SIG-M5 (cell line): ENCODE measurements around the gene SCGB1D2.
"Not testable (repeated sequence)": the region's sequence is repeated elsewhere in the genome, so short reads cannot be mapped to it uniquely, and the experiment has no call there.

Experiments used
- DNase-seq: peaks from one replicate; lab custom pipeline; 2025; lab: John Stamatoyannopoulos, UW

Gene SCGB1D2, protein sequence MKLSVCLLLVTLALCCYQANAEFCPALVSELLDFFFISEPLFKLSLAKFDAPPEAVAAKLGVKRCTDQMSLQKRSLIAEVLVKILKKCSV

DNA sequence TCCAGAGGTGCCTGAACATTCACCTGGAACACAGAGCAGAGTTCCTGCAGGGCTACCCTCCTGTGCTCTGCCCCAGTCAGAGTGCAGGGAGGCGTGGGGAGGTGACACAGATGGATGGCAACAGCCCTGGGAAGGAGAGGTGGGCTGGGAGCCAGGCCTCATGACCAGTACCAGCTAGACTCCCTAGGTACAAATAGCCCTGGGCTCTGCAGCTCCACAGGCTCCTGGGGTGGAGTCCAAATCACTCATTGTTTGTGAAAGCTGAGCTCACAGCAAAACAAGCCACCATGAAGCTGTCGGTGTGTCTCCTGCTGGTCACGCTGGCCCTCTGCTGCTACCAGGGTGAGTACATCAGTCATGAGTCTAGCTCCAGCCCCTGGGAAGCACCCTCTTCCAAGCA lies at the start of gene SCGB1D2:
Gene SCGB1D2 (plus strand): TSS at position 219 of the 400 bp plus-strand sequence. CDS start 69 bp downstream, at position 288.
- DNase-seq = no peak

DNA sequence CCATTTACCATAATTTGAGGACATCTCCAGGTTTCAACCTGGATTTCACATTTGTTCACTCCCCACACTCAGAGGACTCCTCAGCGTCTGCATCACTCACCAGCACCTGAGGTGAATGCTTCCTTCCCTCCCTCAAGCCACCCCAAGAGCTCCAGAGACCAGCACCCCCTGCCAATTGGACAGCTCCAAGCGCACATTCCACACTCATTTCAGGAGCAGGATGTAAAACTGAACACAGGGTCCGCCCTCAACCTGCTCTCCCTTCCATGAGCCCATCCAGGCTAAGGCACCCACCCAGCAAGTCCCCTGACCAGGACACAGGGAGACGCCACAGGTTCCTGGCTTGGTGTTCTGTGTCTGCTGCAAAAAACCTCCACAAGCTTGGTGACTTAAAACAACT lies 48.1 kb upstream of the SCGB1D2 start:
- no peak for DNase-seq

GRCh38 chr11:62195010-62195409 lies 47.0 kb upstream of the SCGB1D2 start:
- DNase-seq = not testable (repeated sequence)

DNA sequence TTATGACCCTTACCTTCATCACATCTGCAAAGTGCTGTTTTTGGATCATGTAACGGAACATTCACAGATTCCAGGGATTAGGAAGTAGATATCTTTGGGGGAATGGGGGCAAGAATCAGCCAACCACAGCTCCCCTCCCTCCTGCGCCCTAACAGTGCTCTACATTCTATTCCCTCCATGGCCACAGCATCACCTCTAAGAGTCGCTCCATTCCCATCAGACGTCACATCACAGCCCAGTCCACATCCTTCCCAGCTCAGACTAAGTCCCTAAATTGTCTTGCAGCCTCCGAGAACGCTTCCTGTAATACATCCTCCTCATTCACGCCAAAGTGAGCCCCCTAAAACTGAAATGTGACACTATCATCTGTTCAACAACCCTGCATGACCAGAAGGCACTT lies 46.1 kb upstream of the SCGB1D2 start:
- DNase-seq = no peak

DNA sequence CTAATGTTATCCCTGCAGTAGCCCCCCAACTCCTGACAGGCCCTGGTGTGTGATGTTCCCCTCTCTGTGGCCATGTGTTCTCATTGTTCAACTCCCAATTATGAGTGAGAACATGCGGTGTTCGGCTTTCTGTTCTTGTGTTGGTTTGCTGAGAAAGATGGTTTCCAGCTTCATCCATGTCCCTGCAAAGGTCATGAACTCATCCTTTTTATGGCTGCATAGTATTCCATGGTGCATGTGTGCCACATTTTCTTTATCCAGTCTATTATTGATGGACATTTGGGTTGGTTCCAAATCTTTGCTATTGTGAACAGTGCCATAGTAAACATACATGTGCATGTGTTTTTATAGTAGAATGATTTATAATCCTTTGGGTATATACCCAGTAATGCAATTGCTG lies 44.6 kb upstream of the SCGB1D2 start:
- not testable (repeated sequence) for DNase-seq

- DNase-seq = no peak
These were observed 40.7 kb upstream of the SCGB1D2 start for GRCh38 chr11:62201376-62201775.

- no peak for DNase-seq
These were observed 39.1 kb upstream of the SCGB1D2 start for GRCh38 chr11:62202910-62203309.

- DNase-seq = no peak
These were observed 37.6 kb upstream of the SCGB1D2 start for GRCh38 chr11:62204430-62204829.

- no peak for DNase-seq
These were observed 36.6 kb upstream of the SCGB1D2 start for GRCh38 chr11:62205441-62205840.

DNA sequence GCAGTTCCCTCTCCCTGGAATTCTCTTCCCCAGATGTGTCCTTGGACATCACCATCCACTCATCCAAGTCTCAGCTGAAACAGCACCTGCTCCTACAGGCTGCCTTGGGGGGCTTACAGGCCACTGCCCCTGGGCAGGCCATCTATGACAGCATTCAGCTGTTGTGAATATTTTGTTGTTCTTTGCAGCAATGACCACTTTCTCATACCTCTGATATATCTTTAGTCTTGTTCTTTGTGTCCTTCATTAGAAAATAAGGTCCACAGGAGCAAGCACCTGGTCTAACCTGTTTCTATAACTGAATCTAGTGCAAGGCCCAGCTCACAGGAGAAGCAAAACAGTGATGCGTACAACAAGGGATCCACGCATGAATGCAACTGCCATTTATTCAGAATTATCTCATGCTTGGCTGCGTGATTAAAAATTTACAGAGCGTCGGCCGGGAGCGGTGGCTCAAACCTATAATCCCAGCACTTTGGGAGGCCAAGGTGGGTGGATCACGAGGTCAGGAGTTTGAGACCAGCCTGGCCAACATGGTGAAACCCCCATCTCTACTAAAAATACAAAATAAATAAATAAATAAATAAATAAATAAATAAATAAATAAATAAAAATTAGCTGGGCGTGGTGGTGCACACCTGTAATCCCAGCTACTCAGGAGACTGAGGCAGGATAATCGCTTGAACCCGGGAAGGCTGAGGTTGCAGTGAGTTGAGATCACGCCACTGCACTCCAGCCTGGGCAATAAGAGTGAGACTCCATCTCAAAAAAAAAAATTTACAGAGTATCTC lies 35.6 kb upstream of the SCGB1D2 start:
- not testable (repeated sequence) for DNase-seq

GRCh38 chr11:62208785-62209144 lies 33.3 kb upstream of the SCGB1D2 start:
- no peak for DNase-seq

DNA sequence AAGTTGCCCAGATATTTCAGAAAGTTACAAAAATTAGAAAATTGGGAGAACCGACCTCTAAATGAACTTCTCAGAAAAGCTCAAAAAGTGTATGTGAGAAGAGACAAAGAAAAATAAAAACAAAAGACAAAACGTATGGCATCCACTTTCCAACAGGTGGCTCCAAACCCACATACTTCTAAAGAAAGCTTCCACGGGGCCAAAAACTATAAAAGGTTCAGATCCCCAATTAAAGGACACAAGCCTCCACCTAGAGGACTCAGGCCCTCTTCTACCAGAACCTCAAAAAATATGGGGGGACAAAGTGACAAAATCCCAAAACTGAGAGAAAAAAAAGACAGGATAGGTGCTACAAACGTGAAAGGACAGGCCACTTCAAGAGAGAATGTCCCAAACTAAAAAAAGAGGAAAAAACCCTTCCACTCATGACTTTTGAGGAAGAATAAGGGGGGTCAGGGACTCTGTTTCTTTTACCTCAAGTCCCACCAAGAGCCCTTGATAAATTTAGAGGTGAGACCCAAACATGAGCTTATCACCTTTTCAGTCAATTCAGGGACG lies 24.8 kb upstream of the SCGB1D2 start:
- no peak for DNase-seq

GRCh38 chr11:62221498-62221897 lies 20.5 kb upstream of the SCGB1D2 start:
- DNase-seq = no peak

DNA sequence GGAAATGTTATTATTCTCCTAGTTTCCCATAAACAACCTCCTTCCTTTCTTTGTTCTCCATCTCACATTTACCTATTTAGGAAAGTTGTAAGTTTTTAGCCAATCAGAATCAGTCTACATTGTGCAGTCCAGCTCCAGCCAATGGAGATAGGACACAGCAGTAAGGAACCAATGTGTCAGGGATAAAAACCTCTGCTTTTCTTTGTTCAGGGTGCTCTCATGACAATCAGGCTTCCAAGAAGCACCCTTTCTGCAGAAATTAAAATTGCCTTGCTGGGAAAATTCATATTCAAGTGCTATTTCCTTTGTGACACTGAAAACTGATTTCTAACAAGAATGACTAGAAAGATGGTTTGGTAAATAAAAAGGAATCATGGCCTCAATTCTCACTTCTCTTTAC lies 18.9 kb upstream of the SCGB1D2 start:
- no peak for DNase-seq

- DNase-seq = no peak
These were observed 8.3 kb upstream of the SCGB1D2 start for GRCh38 chr11:62233730-62234129.

GRCh38 chr11:62236187-62236586 lies 5.9 kb upstream of the SCGB1D2 start:
- no peak for DNase-seq

GRCh38 chr11:62237499-62237898 lies 4.5 kb upstream of the SCGB1D2 start:
- DNase-seq = no peak

GRCh38 chr11:62238151-62238550 lies 3.9 kb upstream of the SCGB1D2 start:
- no peak for DNase-seq

DNA sequence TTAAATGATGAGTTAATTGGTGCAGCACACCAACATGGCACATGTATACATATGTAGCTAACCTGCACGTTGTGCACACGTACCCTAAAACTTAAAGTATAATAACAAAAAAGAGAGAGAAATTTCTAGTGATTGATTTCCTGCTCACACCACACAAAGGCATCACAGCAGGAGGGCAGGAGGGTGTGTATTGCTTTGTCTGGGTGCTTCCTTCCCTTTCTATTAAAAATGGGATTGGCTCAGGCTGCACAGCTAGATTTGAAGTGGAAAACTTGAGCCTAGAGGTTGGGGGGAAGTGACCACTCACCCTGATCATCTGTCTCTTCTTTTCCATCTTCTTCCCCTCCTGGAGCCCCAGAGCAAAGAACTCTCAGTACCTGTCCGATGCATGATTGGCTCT lies 944 bp upstream of the SCGB1D2 start:
- DNase-seq = no peak

DNA sequence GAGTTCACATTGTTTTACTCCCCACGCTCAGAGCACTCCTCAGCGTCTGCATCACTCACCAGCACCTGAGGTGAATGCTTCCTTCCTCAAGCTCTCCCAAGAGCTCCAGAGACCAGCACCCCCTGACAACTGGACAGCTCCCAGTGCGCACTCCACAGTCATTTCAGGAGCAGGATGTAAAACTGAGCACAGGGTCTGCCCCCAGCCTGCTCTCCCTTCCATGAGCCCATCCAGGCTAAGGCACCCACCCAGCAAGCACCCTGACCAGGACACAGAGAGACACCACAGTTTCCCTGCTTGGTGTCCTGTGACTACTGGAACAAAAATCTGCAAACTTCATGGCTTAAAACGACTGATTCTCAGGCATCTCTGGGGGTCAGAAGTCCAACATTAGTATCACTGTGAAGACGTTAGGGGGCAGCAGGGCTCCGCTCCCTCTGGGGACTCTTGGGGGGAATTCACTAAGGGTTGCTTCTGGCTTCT lies 3.3 kb downstream of the SCGB1D2 start:
- DNase-seq = no peak

GRCh38 chr11:62251698-62252097 lies 9.7 kb downstream of the SCGB1D2 start:
- no peak for DNase-seq

DNA sequence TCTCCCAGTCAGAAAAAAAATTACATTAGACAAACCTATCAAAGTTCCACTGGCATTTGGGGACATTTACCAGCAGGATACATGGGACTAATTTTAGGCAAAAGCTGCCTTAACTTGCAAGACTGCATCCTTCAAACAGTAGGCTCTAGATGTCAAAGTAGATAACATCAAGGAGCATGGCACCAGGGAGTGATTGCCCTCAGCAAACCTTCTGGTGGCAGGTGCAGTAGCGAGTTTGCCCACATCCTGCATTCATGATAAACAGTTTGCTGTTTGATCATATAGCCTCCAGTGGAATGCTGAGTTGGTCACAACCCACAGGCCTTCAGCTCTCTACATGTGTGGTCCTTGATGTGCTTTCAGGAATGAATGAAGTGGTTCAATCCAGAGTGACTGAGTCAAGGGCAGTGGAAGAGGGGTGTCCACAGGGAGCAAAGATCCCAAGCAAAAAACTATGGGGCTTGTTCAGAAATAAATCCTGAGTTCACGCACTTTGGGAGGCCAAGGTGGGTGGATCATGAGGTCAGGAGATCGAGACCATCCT lies 12.0 kb downstream of the SCGB1D2 start:
- no peak for DNase-seq

- no peak for DNase-seq
These were observed 14.2 kb downstream of the SCGB1D2 start for GRCh38 chr11:62256281-62256680.
